Esophagus muscularis mucosa (tissue), 4 donors: ENCODE data around the gene SPTLC2. TPM values are rescaled to one million over a fixed set of nuclear protein-coding genes. Genes with fewer than 3 reads are reported as not detected.

Experiments
- DNase-seq: peaks from one replicate; pipeline ENCODE4 v3.0.0-alpha.2; 2017; ENCODE audit errors: extremely low spot score
- H3K27ac ChIP-seq, 4 donors: fragments of 200-600 bp; sonication (generic); replicated peaks in 1 of 4; 1 replicate in 3 of 4; 2 replicates in 1 of 4; pipeline ENCODE4 v1.5.1; 2016 to 2019; ENCODE audit warnings: mild to moderate bottlenecking in 1 of 4
- H3K27me3 ChIP-seq, 4 donors: fragments of 200-600 bp; sonication (generic); one replicate each; pipeline versions ENCODE4 v1.5.1 to v1.6.0; 2016 to 2019
- H3K36me3 ChIP-seq, 4 donors: fragments of 200-600 bp; sonication (generic); one replicate each; pipeline ENCODE4 v1.5.1; 2016 to 2019
- H3K4me1 ChIP-seq, 4 donors: fragments of 200-600 bp; sonication (generic); one replicate each; pipeline ENCODE4 v1.5.1; 2016 to 2019
- H3K4me3 ChIP-seq, 4 donors: fragments of 200-600 bp; sonication (generic); 1 replicate in 2 of 4; 2 replicates in 2 of 4; pipeline ENCODE4 v1.5.1; 2016 to 2019; ENCODE audit warnings: mild to moderate bottlenecking in 4 of 4, moderate library complexity in 1 of 4
- H3K9me3 ChIP-seq, 4 donors: fragments of 200-600 bp; sonication (generic); 1 replicate in 3 of 4; 2 replicates in 1 of 4; pipeline ENCODE4 v1.5.1; 2016 to 2019
- CTCF ChIP-seq, 3 experiments: fragments of 200-600 bp in 2 of 3; fragments of 450-650 bp in 1 of 3; sonication (generic) in 2 of 3; IDR thresholded peaks; one replicate each; pipeline ENCODE4 v1.5.1; 2017 to 2019; ENCODE audit warnings: antibody characterized with exemption in 3 of 3, mild to moderate bottlenecking in 2 of 3, moderate library complexity in 1 of 3
- EP300 ChIP-seq: sonication (generic); formaldehyde crosslinking; IDR thresholded peaks from one replicate; pipeline ENCODE4 v1.6.1; 2017; ENCODE audit warnings: antibody characterized with exemption
- POLR2A ChIP-seq: fragments of 450-650 bp; IDR thresholded peaks from one replicate; pipeline ENCODE4 v1.6.1; 2017; ENCODE audit warnings: antibody characterized with exemption, moderate library complexity, mild to moderate bottlenecking, low read depth
- POLR2AphosphoS5 ChIP-seq, 2 donors: sonication (generic); formaldehyde crosslinking; IDR thresholded peaks; one replicate each; pipeline ENCODE4 v1.6.1; 2017; ENCODE audit warnings: antibody characterized with exemption in 2 of 2
- WGBS: methylation state at CpG from one replicate; pipeline ENCODE4 v1.1.5; 2018; 5-methylcytosine and 5-hydroxymethylcytosine counted together
- intact Hi-C: fragments of 100-400 bp; cut with DNase I; formaldehyde crosslinking; loops from one replicate; pipeline ENCODE4 v1.15.1; 2023
- total RNA-seq, 4 donors: library from RNA; depleted of rRNA; stranded (reverse); fragments of >200 nt; gene quantifications; one replicate each; pipeline versions ENCODE4 v1.1.0 to v1.2.1, GENCODE V29; 2016

The SPTLC2 gene
- total RNA-seq, 4 donors from 2014 or later, result 14.5 to 25.3 (median 20.1) TPM

GRCh38 chr14:77488558-77488957 lies 127.9 kb downstream of the SPTLC2 start:
- intact Hi-C loops, result no loop called here
- Histone ChIP-seq H3K4me3 (no peak overlapping the region), H3K36me3 (no peaks in the 10 kb centered on the region), H3K4me1 (no peaks in the 10 kb centered on the region), H3K27me3 (no peaks in the 10 kb centered on the region), H3K27ac (no peak overlapping the region), H3K9me3 (no peaks in the 10 kb centered on the region)
- DNase-seq, result no peak
- WGBS, result 78% methylated on average over 7 of the region's 7 CpGs
- TF ChIP-seq CTCF (IDR thresholded peaks at IDR 0.05) (no peak), EP300 (no peak), POLR2A (no peak), POLR2AphosphoS5 (IDR thresholded peaks at IDR 0.05) (no peak)

DNA sequence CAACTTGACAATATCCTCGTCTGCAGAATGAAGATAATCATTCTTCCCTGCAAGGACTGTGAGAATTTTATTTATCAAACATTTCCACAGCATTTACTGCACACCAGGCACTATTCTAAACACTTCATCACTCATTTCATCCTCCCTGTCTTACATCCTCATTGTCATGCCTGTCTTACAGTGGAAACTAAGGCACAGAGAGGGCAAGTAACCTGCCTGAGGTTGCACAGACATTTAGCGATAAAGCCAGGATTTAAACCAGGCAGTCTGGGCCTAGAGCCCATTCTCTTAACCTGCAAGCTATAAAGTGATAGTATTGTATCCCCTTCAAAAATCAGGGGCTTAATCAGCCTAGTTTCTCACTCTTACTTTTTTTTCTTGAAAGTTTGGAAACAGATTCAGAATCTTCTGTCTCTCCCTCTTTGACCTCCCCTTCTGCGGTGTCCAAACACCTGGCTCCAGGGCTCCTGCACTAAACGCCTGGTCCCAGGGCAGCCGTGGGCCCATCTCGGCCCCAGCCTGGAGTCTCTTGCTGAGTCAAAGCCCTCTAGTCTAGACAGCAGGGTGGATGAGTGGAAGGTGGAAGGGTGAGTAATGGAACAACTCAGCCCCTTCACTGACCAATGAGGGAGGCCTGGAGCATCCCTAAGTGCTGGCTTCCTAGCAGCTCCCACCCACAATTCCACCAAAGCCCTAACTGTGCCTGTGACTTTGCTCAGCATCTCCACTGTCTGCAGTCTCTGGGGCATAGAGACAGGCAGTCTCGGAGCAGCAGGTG lies 130.3 kb downstream of the SPTLC2 start:
- no peak overlapping the region for H3K4me3 ChIP-seq
- intact Hi-C loops, result no loop called here
- H3K27ac ChIP-seq, result no peak overlapping the region
- no peak for DNase-seq
- H3K36me3 ChIP-seq, result no peaks in the 10 kb centered on the region
- no peaks in the 10 kb centered on the region for H3K27me3 ChIP-seq
- WGBS, result 86% methylated on average over 7 of the region's 7 CpGs
- H3K4me1 ChIP-seq, result no peaks in the 10 kb centered on the region
- no peaks in the 10 kb centered on the region for H3K9me3 ChIP-seq
- TF ChIP-seq EP300, result no peak
- TF ChIP-seq POLR2AphosphoS5 (IDR thresholded peaks at IDR 0.05), result no peak
- TF ChIP-seq CTCF (IDR thresholded peaks at IDR 0.05), result no peak
- TF ChIP-seq POLR2A, result no peak

GRCh38 chr14:77485256-77485655 lies 131.2 kb downstream of the SPTLC2 start:
- TF ChIP-seq POLR2AphosphoS5 (IDR thresholded peaks at IDR 0.05) (no peak), EP300 (no peak), POLR2A (no peak), CTCF (IDR thresholded peaks at IDR 0.05) (no peak)
- H3K4me3 ChIP-seq, result no peak overlapping the region
- no peak for DNase-seq
- H3K27me3 ChIP-seq, result no peaks in the 10 kb centered on the region
- intact Hi-C loops, result no loop called here
- H3K27ac ChIP-seq, result no peak overlapping the region
- no peaks in the 10 kb centered on the region for H3K36me3 ChIP-seq
- no peaks in the 10 kb centered on the region for H3K4me1 ChIP-seq
- H3K9me3 ChIP-seq, result no peaks in the 10 kb centered on the region
- 80% methylated on average over 1 of the region's 3 CpGs for WGBS

DNA sequence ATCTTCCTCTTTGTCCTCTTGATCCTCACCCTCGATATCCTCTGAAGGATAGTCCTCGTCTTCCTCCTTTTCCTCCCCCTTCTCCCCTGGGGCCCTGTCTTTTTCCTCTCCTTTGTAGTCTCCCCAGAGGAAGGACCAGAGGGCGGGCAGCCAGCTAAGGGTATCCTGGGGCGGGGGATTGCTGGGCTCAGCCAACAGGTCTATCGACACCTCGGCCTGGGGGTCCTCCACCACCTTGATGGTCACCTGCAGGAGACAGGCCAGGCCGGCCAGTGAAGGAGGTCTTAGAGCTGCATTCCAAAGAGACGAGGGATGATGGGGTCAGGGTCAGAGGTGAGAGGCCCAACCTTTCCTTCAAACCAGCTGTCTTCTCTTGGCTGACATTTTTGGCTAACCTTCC lies 134.0 kb downstream of the SPTLC2 start:
- TF ChIP-seq POLR2AphosphoS5 (IDR thresholded peaks at IDR 0.05), result no peak
- TF ChIP-seq EP300, result no peak
- no peak for TF ChIP-seq CTCF (IDR thresholded peaks at IDR 0.05)
- TF ChIP-seq POLR2A, result no peak
- 77% methylated on average over 8 of the region's 8 CpGs for whole genome bisulfite sequencing

DNA sequence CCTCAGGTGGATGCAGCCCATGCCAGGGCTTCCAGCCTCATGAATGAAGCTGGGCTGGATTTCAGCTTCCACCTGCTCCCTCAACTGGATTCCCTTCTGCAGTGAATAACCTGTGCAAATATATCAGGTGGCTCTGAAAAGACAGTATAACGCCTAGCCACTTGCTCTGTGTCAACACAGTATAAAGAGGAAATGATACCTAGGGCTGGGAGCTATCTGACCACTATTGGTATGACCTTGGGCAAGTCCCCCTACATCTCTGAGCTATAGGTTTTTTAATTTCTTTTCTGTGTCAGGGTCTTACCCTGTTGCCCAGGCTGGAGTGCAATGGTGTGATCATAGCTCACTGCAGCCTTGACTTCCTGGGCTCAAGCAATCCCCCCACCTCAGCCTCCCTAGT lies 137.6 kb downstream of the SPTLC2 start:
- no peak for TF ChIP-seq POLR2A
- no peak for TF ChIP-seq POLR2AphosphoS5 (IDR thresholded peaks at IDR 0.05)
- no peak for TF ChIP-seq CTCF (IDR thresholded peaks at IDR 0.05)
- TF ChIP-seq EP300, result no peak
- H3K4me3 ChIP-seq, result no peak overlapping the region
- intact Hi-C loops, result no loop called here
- WGBS, result 87% methylated on average over 1 of the region's 1 CpG
- H3K36me3 ChIP-seq, result no peaks in the 10 kb centered on the region
- H3K9me3 ChIP-seq, result no peaks in the 10 kb centered on the region
- no peak for DNase-seq
- no peak overlapping the region for H3K27ac ChIP-seq
- H3K4me1 ChIP-seq, result no peaks in the 10 kb centered on the region
- no peaks in the 10 kb centered on the region for H3K27me3 ChIP-seq

More for the DNA sequence above, 134.0 kb downstream of the SPTLC2 start:
- Histone ChIP-seq H3K36me3 (no peaks in the 10 kb centered on the region), H3K27ac (no peak overlapping the region), H3K4me3 (no peak overlapping the region), H3K4me1 (no peaks in the 10 kb centered on the region), H3K9me3 (no peaks in the 10 kb centered on the region), H3K27me3 (no peaks in the 10 kb centered on the region)
- intact Hi-C loops, result no loop called here
- DNase-seq, result no peak
